OCI-M2 (cell line): ENCODE data around the gene KCTD18.

Experiments
- DNase-seq: peaks from one replicate; lab custom pipeline; 2025; ENCODE audit not compliant: unreplicated experiment; lab: John Stamatoyannopoulos, UW

The KCTD18 gene

DNA sequence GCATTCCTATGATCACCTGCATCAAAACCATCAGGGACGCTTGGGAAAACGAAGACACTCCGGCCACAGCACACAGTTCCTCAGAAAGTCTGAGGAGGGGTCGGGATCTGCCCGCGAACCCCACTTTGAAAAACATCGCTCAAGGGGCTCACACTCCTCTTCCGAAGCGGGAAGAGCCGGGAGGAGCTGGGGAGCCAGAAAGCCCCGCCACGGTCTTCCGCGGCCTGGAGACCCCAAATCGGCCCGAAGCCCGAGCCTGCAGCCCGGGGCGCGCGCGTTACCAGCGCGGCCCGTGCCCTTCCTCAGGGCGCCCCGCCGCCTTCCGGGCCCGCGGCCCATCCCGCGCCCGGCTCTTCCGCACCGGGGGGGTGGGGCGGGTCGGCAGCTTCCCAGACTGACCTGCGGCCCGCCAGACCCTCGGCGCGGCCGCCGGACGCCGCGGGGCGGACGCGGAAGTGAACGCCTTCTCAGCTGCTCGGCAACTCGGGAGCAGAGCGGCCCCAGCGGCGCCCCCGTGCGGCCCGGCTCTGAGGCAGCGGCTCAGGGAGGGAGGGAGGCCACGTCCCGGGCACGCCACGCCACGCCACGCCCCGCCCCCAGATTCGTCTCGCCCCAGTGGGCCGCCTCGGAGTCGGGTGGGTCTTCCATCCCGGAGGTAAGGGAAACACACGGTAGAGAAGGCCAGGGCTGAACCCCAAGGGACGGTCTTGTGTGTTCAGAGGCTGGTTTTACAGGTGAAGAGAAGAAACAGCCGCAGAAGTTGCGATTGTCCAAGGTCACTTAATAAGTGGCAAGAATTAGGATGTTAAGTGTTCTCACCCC is at the start of gene KCTD18:
Gene KCTD18 (minus strand): TSS at position 457 of the 822 bp plus-strand sequence. CDS start 3,052 bp downstream, outside the sequence.
- no peak for DNase-seq

DNA sequence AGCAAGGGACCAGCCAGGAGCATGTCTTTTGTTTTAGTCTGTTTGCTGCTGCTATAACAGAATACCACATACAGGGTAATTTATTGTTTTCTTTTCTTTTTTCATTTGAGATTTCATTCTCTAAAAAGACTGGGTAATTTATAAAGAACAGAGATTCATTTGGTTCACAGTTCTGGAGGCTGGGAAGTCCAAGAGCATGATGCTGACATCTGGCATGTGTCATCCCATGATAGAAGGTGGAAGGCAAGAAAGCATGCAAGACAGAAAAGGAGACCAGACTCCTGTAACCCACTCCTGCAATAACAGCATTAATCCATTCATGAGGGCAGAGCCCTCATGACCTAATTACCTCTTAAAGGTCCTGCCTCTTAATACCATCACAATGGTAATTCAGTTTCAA is 30.9 kb upstream of the KCTD18 start:
- no peak for DNase-seq

DNA sequence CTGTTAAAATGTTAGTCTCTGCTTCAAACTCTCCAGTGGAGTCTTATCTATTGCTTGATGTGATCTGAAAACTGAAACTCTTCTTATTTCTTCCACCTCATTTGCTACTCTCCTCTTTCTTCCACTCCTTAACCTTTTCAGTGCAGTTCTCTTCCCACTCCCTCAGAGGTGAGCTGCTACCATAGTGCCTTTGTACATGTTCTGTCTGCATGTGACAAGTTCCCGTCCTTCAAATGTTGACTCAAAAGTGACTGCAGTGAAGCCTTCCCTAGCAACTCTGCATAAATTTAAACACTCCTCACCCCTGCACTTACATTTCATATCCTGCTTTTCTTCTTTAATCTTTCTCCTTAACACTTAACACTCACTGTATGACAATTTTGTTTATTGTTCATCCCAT is 28.3 kb upstream of the KCTD18 start:
- DNase-seq, result no peak

DNA sequence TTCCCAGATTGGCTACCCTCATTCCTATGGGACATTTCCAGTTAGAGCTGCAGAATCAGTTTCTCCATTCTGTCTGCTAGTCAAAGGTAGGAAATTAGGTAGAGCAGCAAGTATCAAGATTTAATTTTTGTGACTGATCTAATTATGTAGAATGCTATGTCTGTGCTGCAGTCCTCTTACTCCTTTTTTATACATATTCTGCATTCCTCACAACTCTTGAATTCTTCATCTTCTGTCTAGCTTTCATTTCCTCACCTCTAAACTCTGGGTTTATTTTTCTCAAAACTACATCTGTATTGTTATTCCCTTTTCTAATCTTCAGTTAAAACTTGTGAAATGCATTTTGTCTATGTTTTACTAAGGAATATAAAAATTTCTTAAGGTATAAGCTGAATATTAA is 24.7 kb upstream of the KCTD18 start:
- DNase-seq, result no peak

DNA sequence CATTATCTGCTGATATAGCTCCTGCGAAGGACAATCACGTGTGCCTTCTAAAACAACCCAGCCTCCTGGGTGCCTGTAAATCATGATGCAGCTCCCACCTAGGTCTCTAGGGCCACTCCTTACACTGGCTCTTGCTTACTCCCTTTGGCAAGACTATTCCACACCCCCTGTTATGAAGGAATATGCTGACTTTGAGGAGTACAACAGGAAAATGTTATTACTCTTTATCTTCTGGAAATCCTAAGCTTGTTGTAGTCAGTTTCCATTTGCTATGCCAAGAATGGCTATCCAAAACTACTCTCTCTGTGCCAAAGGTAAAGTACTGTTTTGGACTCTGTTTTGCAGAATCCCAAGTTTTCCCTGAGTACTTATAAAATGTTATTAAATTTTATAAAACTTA is 23.9 kb upstream of the KCTD18 start:
- DNase-seq, result no peak

DNA sequence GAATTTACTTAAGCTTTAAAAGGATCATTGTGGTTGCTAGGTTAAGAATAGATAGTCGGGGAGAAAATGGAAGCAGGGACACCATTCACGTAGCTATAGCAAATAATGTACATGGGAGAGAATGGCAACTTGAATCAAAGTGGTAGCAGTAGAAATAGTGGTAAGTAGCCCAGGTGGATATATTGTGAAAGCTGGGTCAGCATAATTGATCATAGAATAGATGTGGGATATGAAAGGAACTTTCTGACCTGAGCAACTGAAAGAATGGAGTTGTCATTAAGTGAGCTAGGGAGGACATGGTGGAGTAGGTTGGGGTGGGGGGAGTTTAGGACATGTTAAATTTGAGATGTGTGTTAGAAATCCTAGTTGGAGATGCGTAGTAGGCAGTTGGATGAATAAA is 18.4 kb upstream of the KCTD18 start:
- DNase-seq, result no peak

DNA sequence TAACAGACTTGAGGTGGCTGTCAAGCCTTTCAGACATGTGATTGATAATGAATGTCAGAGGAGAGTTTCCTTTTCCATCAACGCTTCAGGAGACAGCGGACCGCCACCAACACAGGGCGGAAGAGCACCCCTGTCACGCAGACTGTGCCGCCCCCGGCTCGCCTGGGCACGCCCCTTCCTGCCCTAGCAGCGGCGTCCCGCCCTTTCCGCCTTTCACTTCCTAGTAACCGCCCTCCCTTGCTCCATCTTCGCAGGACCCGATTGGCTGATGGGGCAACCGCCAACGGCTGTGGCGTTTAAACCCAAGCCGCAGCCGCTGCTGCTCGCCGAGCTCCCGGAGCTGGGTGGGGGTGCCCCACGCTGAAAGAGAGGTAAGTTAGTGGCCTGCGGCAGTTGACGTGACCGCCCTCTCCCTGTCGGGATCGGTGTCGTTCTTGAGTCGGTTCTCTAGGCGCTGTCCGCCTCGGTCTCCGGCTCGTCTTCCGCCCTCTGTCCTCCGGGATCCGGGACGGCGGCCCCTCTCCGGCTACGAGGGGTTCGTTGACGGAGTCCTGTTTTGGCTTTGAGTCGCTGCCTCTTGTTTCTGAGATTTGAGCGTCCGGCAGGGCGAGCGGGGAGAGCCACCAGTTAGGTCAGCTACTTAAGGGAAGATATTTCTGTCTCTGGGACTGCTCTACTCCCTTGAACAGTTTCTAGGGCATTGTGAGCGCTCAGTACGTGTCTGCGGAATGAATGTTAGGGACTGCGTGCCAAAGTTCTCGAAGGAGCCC is 16.2 kb upstream of the KCTD18 start, which contains the start of gene SGO2:
Gene SGO2 (plus strand): TSS at position 326 of the 770 bp plus-strand sequence. CDS start 6,769 bp downstream, outside the sequence.
- DNase-seq, result peak; percentile 80

DNA sequence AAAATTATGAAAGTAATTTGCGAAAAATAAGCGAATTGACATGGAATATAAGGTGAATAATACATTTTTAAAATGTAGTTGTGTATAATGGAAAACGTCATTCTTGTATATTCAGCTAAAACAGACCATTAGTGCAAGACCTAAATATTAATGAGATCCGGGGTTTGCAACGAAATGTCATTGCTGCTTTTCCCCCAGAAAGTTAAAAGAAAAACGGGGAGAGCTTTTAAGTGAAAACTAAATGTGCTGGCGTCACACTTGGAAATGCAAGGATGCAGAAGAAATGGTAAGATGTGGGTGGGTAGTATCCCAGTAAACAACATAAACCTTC is 15.6 kb upstream of the KCTD18 start:
- no peak for DNase-seq

DNA sequence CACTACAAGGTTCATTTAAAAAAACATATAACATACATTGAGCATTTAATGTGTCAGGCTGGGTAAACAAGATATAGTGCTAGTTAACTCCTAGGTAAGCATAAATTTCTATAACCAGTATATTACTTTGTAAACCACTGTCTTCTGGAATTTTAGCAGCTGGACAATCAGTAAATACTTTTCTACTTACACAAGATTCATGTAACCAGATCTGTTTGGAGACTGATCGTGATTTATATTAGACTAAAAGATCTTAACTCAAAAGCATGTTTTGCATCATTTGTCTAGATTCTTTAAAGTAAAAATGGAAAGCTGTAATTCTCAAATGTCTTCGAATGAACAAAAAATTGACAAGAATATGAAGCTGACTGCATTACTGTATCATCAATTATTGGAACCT is 15.2 kb upstream of the KCTD18 start:
- DNase-seq, result no peak

DNA sequence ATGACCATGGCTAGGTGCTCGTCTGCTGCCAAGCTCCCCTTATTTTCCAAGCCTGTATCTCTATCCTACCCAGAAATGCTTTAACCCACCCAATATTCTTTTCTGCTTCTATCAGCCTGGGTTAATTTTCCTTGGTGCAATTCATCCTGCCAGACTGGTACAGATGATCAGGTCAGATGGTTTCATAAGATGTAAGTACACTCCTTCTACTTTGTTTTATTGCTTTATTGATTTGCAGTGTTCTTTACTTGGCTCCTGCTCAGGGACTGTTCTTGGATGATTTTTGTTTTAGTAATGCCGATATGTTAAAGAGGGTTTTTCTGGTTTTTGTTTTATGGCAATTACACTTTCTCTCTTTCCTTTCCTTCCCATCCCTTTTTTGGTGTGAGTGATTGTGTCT is 13.7 kb upstream of the KCTD18 start:
- DNase-seq, result no peak

DNA sequence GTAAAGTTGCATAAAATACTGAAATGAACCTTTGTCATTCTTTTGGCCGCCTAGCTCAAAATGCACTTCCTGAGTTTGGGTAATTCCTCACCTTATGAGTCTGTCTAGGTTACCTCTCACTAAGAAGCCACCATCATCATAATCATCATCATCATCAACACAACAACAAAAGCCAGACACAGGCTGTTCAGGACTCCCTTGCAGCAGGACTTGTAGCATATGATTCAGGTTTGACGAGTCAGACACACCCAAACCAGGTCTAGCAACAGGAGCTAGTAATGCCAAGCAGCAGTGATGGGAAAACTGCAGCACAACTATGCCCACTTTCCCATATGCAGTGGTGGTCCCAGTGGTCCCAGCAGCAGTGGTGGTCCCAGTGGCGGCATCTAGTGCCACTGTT is 13.3 kb upstream of the KCTD18 start:
- DNase-seq, result no peak

DNA sequence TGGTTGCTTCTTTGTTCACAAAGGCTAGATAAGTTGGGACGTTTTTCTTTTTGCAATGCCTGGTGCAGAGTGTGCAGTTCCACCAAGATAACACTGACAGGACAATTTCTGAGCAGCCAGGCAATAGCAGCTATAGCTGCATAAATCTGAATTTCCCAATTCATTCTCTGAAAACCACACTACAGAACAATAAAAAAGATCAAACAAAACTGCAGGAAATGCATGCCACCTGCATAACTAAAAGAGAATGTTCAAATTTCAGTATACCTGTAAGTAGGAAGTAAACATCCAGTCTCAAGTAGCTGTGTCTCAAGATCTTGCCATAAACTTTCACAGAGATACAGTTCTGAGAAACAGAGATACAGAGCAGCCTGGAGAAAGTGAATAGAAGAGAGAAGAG is 5.3 kb upstream of the KCTD18 start:
- no peak for DNase-seq

DNA sequence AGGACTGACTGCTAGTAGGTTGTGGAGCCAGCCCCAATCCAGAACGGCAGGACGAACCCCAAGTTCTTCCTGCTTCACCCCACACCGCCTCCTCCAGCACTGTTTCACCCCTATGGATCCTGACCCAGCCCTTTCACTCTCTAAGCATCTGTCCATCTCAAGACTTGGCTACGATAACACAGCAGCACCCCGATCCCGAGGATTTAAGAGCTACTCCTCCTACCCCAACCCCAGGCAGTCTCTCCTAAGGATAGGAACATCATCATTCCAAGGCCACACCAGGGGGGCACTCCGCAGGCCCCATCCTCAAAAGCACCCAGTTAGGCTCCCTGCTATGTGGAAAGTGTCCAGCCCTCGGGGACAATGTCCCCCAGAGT is 645 bp downstream of the KCTD18 start:
- DNase-seq, result no peak

DNA sequence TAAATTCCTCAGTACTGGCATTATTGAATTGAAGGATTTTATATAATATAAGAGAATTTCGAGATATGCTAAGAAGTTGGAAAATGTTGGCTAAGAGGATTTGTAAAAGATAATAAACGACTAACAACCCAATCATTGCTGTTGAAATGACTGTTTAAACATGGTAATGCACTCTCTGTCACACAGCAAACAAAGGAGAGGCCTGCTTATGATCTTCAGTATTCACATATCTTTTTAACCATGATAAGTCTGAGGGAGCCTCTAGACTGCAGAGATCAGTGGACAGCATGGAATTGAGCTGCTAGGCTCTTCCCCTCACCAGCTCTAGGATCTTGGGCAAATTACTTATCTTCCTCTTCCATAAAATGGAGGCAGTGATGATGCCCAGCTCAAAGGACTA is 2.7 kb downstream of the KCTD18 start:
- no peak for DNase-seq

DNA sequence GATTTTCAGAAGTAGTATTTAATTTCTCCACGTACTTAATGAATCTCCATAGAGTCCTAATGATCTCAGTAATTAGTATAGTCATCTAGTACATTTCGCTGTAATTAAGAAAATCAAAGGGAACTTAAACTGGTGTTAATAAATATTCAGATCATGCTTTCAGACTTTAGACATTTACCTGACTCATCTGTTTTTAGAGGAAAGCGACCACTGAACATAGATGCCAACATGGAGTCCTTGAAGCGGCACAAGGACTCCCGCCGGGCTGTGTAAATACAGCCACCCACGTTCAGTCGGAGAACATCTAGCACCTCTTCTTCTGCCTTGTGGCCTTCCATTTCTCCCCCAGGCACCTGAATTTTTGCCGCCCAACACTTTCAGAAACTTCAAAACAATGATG is 3.2 kb downstream of the KCTD18 start:
- DNase-seq, result no peak

DNA sequence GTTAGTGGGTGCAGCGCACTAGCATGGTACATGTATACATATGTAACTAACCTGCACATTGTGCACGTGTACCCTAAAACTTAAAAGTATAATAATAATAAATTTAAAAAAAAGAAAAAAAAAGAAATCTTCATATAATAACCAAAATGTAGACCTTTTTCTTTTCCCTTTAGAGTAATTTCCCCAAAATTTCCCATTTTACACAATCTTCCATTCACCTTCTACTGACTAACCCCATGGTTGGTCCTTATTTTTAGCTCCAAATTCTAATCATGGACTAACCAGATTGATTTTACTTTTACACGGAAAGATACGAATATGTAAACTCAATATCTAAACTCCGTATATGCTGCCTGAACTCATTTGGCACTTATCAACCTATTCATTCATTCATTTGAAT is 7.7 kb downstream of the KCTD18 start:
- DNase-seq, result no peak

DNA sequence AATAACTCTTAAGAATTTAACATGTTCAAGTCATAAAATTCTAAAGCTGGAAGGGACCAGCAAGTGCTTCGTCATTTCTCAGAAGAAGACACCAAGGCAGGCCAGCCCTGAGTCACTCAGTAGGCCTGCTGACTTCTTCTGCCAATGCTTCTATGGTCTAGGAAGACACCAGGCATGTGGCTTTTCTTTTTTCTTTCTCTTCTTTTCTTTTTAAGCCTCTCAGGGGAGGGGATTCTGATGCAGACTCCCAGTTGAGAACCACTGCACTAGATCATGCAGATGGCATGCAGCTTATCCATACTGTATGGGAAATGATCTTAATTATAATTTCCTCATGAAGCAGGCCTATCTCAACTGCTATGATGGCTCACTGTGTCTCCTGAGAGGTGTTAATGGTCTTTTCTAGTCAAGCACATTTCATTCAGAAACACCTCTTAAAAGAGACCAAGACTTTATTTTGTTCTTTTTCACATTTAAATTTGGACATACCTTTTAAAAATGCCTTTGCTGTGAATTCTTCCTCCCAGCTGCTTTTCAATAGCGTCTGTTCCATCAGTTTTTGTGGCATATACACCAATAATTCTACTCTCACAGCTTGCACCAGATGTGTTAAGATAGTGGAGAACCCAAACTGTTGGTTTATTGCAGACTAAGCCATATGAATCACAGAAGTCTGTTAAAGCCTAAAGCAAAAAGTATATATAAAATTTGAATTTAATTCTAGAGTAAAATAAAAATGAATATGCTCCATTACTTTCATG is 11.3 kb downstream of the KCTD18 start:
- no peak for DNase-seq

DNA sequence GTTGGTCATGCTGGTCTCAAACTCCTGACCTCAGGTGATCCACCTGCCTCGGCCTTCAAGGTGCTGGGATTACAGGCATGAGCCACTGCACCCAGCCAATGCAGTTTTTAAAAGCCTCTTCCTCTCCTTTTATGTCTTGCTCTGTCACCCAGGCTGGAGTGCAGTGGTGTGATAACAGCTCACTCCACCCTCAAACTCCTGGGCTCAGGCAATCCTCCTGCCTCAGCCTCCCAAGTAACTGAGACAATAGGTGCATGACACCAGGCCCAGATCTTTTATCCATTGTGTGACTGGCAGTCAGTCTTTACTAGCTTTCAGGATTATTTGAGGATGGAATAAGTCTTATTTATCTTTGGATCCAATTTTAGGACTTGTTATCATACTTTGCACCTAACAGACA is 13.2 kb downstream of the KCTD18 start:
- no peak for DNase-seq

DNA sequence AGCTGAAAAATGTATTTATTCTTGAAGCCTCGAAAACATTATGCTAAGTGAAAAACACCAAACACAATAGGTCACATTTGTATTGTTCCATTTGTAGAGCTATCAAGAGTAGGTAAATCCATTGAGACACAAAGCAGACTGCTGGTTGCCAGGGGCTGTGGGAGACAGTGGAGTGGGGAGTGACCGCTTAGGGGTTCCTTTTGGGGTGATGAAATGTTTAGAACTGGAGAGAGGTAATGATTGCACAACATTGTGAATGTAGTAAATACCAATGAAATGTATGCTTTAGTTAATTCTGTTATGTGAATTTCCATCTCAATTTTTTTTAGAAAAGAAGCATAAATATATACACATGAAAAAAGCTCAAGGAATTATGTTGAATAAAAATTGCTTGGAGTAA is 15.8 kb downstream of the KCTD18 start:
- DNase-seq, result no peak

DNA sequence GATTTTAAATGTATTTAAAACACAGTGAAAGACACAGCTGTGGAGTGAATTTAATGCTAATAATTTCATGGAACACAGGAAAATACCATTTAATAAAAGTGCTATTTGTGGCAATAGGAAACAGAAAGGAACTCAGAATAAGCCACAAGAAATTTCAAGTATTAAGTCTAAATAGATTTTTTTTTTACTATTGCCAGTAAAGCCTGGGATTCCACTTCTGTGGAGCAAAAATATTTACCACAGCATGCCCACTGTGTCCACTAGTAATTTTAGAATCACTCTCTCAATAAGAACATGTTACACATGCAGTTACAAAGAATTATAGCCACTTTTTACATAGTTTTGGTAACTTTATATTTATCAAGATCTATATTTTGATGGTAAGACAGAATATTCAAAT is 17.2 kb downstream of the KCTD18 start:
- no peak for DNase-seq

DNA sequence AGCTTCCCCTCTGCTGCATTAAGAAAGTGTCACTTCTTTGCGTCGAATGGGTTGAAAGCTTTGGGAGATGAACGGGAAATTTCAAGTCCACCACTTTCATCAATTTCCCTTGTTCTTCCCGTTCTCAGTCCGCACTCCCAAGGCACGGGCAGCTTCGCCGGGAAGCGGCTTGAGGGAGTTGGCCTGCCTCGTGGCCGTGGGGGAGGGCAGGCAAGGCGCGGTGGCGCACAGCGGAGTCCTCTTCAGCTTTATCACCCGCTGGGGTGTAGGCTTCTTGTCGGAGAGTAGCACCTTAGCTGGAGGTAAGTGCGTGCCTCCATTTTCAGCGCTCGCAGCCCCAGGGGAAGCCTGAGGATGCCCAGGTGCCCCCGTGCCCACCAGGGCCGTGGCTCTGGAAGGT is 19.9 kb downstream of the KCTD18 start:
- DNase-seq, result no peak

DNA sequence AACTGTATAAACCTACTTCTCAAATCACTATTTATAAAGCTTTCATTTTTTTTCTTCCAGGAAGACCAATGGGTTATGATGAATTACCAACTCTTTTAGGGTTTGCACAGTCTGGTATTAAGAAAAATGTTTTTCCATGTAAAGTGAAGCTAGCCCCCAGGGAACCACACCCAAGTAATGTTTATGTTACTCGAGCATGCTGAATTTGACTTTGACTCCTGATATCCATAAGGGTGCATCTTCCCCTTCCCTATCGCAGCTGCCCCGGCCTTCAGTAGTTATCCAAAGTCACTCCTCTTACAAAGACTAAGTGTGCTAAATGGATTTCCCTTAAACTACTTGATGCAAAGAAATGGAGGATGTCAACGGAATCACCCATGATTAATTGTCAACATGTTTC is 21.7 kb downstream of the KCTD18 start:
- DNase-seq, result no peak
